Ovary (tissue), 9 donors: Measurements from ENCODE around the gene TBCK. TPM values are rescaled to one million over a fixed set of nuclear protein-coding genes. Genes with fewer than 3 reads are reported as not detected.

Experiments used
- DNase-seq, 5 donors: peaks; one replicate each; pipeline ENCODE4 v3.0.0-alpha.2; 2019 to 2020
- H3K27ac ChIP-seq, 2 donors: fragments of 200-600 bp; one replicate each; pipeline versions ENCODE4 v1.5.1 to v1.8.0; 2019 to 2022
- H3K27me3 ChIP-seq: fragments of 200-600 bp; one replicate; pipeline ENCODE4 v1.8.0; 2022
- H3K36me3 ChIP-seq: fragments of 200-600 bp; sonication (generic); one replicate; pipeline ENCODE4 v1.5.1; 2019
- H3K4me1 ChIP-seq: one replicate; pipeline ENCODE4 v1.8.1; 2013; ENCODE audit warnings: mild to moderate bottlenecking, moderate library complexity; ENCODE audit not compliant: insufficient read depth
- H3K4me3 ChIP-seq: fragments of 200-600 bp; sonication (generic); one replicate; pipeline ENCODE4 v1.5.1; 2017
- H3K9me3 ChIP-seq, 2 donors: fragments of 200-600 bp in 1 of 2; sonication (generic) in 1 of 2; one replicate each; pipeline versions ENCODE4 v1.5.1 to v1.8.1; 2013 to 2019; ENCODE audit warnings: mild to moderate bottlenecking in 1 of 2, moderate library complexity in 1 of 2
- EP300 ChIP-seq: sonication (generic); formaldehyde crosslinking; IDR thresholded peaks from one replicate; pipeline ENCODE4 v1.6.1; 2017; ENCODE audit warnings: antibody characterized with exemption
- POLR2A ChIP-seq: fragments of 450-650 bp; IDR thresholded peaks from one replicate; pipeline ENCODE4 v1.6.1; 2017; ENCODE audit warnings: antibody characterized with exemption, mild to moderate bottlenecking, moderate library complexity
- WGBS, 3 donors: extraction: QIAGEN DNeasy Blood & Tissue Kit in 1 of 3; methylation state at CpG; one replicate each; pipeline versions ENCODE4 v1.1.5 to v1.1.7; 2013 to 2017; 5-methylcytosine and 5-hydroxymethylcytosine counted together
- intact Hi-C, 4 donors: fragments of 100-400 bp; cut with DNase I; formaldehyde crosslinking; loops; one replicate each; pipeline versions ENCODE4 v1.11.0 to v1.15.1; 2022 to 2023
- polyA plus RNA-seq, 2 donors: library from polyadenylated mRNA; stranded (reverse); fragments of 200-250 nt in 1 of 2; fragments of 350-450 nt in 1 of 2; fragmentation: Illumina TruSeq in 1 of 2; extraction: RNeasy Lipid Tissue Mini Kit (QIAGEN cat#74804) in 1 of 2; gene quantifications; one replicate each; pipeline ENCODE4 v1.2.3, GENCODE V29; 2013 to 2014
- total RNA-seq, 7 donors: library from RNA; depleted of rRNA in 2 of 7; stranded (reverse); fragments of >200 nt in 2 of 7; fragmentation: NEBNext Ultra II Directional in 3 of 7; extraction: Animal tissue kit (Norgen Biotek cat#: 25700) in 3 of 7; gene quantifications; one replicate each; pipeline versions ENCODE4 v1.1.0 to v1.2.4, GENCODE V29; 2016 to 2023
- TF ChIP-seq, protein P1 (sequence below), 3 donors: fragments of 450-650 bp in 2 of 3; fragments of 200-600 bp in 1 of 3; IDR thresholded peaks; one replicate each; pipeline versions ENCODE4 v1.5.1 to v1.8.0; 2016 to 2022; ENCODE audit warnings: antibody characterized with exemption in 3 of 3, mild to moderate bottlenecking in 1 of 3
- donor health status: DM: no; HTN: no; CAD: no; lungs with moderate emphysema.
- donor health status: DM: no; HTN: no; CAD: no.
- donor health status: Bipolar disorder and iron deficiency.
- donor health status: DM: yes; HTN: yes; CAD: no.
- donor health status: DM: no; HTN: no; CAD: no.
- donor health status: DM: yes; HTN: yes; CAD: no.

TBCK gene
- total and polyA plus RNA-seq, 9 donors, result 13.6 to 50.1 (median 39.1) TPM

DNA sequence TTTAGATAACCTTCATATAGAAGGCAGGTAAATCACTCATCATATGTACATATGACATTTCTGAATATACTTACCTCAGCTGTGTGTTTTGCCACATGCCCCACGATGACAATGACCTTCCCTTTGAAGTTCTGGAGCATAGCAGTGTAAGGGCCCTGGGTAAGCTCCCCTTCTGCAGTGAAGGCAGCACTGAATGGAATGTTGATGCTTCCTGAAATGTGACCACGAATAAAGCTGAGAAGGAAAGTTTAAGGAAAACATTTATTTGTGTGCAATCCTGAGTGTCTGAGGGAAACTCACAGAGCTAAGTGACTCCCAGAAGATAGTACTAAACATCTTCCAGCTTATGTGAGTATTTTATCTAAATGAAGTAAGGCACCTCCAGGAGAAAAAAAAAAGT is 220.6 kb downstream of the TBCK start:
- no peak overlapping the region for H3K27ac ChIP-seq
- no peak for DNase-seq
- H3K27me3 ChIP-seq, result no peaks in the 10 kb centered on the region
- intact Hi-C loops, result no loop called here
- no peak overlapping the region for H3K4me3 ChIP-seq
- H3K4me1 ChIP-seq, result no peaks in the 10 kb centered on the region
- WGBS, 3 donors, result 27 to 43% (median 43%) methylated on average over 2 of the region's 2 CpGs
- peaks cover 0 to 13% of the 10 kb centered on the region in 2 donors for H3K9me3 ChIP-seq
- no peaks in the 10 kb centered on the region for H3K36me3 ChIP-seq
- no peak for TF ChIP-seq POLR2A
- no peak for TF ChIP-seq EP300
- TF ChIP-seq, protein P1, sequence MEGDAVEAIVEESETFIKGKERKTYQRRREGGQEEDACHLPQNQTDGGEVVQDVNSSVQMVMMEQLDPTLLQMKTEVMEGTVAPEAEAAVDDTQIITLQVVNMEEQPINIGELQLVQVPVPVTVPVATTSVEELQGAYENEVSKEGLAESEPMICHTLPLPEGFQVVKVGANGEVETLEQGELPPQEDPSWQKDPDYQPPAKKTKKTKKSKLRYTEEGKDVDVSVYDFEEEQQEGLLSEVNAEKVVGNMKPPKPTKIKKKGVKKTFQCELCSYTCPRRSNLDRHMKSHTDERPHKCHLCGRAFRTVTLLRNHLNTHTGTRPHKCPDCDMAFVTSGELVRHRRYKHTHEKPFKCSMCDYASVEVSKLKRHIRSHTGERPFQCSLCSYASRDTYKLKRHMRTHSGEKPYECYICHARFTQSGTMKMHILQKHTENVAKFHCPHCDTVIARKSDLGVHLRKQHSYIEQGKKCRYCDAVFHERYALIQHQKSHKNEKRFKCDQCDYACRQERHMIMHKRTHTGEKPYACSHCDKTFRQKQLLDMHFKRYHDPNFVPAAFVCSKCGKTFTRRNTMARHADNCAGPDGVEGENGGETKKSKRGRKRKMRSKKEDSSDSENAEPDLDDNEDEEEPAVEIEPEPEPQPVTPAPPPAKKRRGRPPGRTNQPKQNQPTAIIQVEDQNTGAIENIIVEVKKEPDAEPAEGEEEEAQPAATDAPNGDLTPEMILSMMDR (IDR thresholded peaks at IDR 0.05), result no peak

DNA sequence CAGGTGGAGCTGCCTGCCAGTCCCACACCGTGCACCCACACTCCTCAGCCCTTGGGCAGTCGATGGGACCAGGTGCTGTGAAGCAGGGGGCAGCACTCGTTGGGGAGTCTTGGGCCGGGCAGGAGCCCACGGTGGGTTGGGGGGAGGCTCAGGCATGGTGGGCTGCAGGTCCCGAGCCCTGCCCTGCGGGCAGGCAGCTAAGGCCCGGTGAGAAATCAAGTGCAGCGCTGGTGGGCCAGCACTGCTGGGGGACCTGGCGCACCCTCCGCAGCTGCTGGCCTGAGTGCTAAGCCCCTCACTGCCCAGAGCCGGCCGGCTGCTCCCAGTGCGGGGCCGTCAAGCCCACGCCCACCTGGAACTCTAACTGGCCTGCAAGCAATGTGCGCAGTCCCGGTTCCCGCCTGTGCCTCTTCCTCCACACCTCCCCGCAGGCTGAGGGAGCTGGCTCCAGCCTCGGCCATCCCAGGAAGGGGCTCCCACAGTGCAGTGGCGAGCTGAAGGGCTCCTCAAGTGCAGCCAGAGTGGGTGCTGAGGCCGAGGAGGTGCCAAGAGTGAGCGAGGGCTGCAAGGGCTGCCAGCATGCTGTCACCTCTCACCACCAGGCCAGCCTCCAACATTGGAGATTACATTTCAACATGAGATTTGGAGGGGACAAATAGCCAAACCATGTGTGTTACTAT is 223.5 kb downstream of the TBCK start:
- peaks cover 0 to 28% of the 10 kb centered on the region in 2 donors for H3K9me3 ChIP-seq
- no peak overlapping the region for H3K27ac ChIP-seq
- no peaks in the 10 kb centered on the region for H3K27me3 ChIP-seq
- intact Hi-C loops, result no loop called here
- no peaks in the 10 kb centered on the region for H3K4me1 ChIP-seq
- WGBS, 3 donors, result 93 to 99% (median 99%) methylated on average over 22 to 24 of the region's 24 CpGs
- no peak for DNase-seq
- TF ChIP-seq, protein P1 (IDR thresholded peaks at IDR 0.05), result no peak
- TF ChIP-seq EP300, result no peak
- TF ChIP-seq POLR2A, result no peak
- H3K36me3 ChIP-seq, result no peaks in the 10 kb centered on the region
- no peak overlapping the region for H3K4me3 ChIP-seq

DNA sequence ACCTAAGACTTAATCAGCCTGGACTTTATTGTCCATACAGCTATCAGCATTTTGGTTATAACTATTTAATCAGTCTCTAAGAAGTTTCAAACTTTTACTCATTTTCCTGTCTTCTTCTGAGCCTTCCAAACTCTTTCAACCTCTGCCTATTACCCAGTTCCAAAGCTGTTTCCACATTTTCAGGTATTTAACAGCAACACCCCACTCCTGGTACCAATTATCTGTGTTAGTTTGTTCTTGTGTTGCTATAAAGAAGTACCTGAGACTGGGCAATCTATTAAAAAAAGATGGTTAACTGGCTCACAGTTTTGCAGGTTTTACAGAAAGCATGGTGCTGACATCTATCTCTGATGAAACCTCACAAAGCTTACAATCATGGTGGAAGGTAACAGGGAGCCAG is 225.2 kb downstream of the TBCK start:
- Histone ChIP-seq H3K27ac (no peak overlapping the region), H3K4me3 (no peak overlapping the region), H3K4me1 (no peaks in the 10 kb centered on the region), H3K36me3 (no peaks in the 10 kb centered on the region), H3K27me3 (no peaks in the 10 kb centered on the region), H3K9me3 (peaks cover 0 to 28% of the 10 kb centered on the region in 2 donors)
- intact Hi-C loops, result no loop called here
- DNase-seq, result no peak
- TF ChIP-seq POLR2A (no peak), EP300 (no peak)
- TF ChIP-seq, protein P1 (IDR thresholded peaks at IDR 0.05), result no peak

DNA sequence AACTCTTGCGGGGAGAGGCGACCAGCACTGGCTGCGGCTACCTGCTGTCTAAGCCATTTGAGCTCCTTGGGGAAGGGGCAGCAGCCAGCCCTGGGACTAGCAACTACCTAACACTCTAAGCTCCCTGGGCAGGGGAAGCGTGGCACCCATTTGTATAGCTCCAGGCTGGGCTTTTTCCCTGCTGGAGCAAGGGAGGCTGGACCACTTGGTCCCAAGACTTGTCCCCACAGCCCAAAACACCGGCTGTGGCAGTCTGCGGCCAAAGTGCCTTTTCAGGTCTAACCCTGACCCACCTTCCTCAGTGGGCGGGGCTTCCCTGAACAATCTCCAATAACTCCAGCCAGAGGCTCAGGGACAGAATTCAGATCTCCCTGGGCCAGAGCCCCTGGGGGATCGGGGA is 232.9 kb downstream of the TBCK start:
- intact Hi-C loops, result no loop called here
- DNase-seq, result no peak
- 97 to 99% (median 98%) methylated on average over 8 of the region's 8 CpGs for WGBS, 3 donors
- H3K36me3 ChIP-seq, result no peaks in the 10 kb centered on the region
- TF ChIP-seq, protein P1 (IDR thresholded peaks at IDR 0.05), result no peak
- no peak for TF ChIP-seq EP300
- no peak for TF ChIP-seq POLR2A
- H3K27me3 ChIP-seq, result no peaks in the 10 kb centered on the region
- H3K9me3 ChIP-seq, result no peaks in the 10 kb centered on the region
- H3K4me3 ChIP-seq, result no peak overlapping the region
- H3K4me1 ChIP-seq, result no peaks in the 10 kb centered on the region
- H3K27ac ChIP-seq, result no peak overlapping the region
